ENCODE results near the gene ZEB2.

- TF ChIP-seq CTCF (IDR thresholded peaks at IDR 0.05) = no peak
- TF ChIP-seq POLR2A (IDR thresholded peaks at IDR 0.05) = no peak
These were observed 163.5 kb downstream of the ZEB2 start for GRCh38 chr2:144356402-144356801.

Data from thyroid gland (tissue), 4 donors.